Stimulated activated CD4-positive, alpha-beta T cell treated with anti-CD3 and anti-CD28 coated beads, TNF-alpha, amount 100 ng/mL, for 24 hours (primary cell): Measurements from ENCODE around the gene MYO5B.
"Not testable (repeated sequence)": the region's sequence is repeated elsewhere in the genome, so short reads cannot be mapped to it uniquely, and the experiment has no call there.

ENCODE experiments used
- DNase-seq, 3 experiments: peaks; one replicate each; pipeline ENCODE4 v3.0.0-alpha.2; 2020; ENCODE audit warnings: low read depth in 3 of 3

MYO5B gene

GRCh38 chr18:50194631-50195532 is at the start of gene MYO5B:
TSS of gene MYO5B (minus strand) at chr18:50195147. CDS start at chr18:50194793, 354 bp downstream.
- DNase-seq = peak in 2 of 3 experiments; percentile 12 to 55

GRCh38 chr18:50241768-50242167 is 46.8 kb upstream of the MYO5B start:
- DNase-seq = not testable (repeated sequence)

GRCh38 chr18:50240080-50240563 is 45.2 kb upstream of the MYO5B start:
- no peak for DNase-seq

- DNase-seq = no peak
Observed at GRCh38 chr18:50232419-50232818, 37.5 kb upstream of the MYO5B start.

GRCh38 chr18:50231621-50232020 is 36.7 kb upstream of the MYO5B start:
- no peak for DNase-seq

- not testable (repeated sequence) for DNase-seq
Observed at GRCh38 chr18:50220249-50220648, 25.3 kb upstream of the MYO5B start.

GRCh38 chr18:50218432-50219197 is 23.7 kb upstream of the MYO5B start:
- DNase-seq = no peak

DNA sequence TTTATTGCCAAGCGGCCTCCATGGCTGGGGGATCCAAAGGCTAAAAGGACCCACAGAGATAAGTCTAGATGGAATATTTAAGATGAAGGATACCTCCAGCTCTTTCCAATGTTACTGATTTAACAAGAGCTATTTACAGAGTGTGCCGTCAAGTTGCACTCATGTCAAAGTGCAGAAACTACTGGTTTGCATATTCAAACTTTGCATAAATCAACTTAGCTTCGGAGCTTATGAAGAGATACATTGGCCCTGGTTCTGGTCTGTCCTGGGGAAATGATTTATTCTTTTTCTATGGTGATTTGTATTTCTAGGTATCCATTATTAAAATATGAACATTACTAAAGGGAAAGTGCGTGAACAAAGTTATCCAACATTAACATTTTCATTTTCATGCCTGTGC is 14.4 kb upstream of the MYO5B start:
- DNase-seq = no peak

GRCh38 chr18:50207722-50208121 is 12.8 kb upstream of the MYO5B start:
- DNase-seq = no peak

DNA sequence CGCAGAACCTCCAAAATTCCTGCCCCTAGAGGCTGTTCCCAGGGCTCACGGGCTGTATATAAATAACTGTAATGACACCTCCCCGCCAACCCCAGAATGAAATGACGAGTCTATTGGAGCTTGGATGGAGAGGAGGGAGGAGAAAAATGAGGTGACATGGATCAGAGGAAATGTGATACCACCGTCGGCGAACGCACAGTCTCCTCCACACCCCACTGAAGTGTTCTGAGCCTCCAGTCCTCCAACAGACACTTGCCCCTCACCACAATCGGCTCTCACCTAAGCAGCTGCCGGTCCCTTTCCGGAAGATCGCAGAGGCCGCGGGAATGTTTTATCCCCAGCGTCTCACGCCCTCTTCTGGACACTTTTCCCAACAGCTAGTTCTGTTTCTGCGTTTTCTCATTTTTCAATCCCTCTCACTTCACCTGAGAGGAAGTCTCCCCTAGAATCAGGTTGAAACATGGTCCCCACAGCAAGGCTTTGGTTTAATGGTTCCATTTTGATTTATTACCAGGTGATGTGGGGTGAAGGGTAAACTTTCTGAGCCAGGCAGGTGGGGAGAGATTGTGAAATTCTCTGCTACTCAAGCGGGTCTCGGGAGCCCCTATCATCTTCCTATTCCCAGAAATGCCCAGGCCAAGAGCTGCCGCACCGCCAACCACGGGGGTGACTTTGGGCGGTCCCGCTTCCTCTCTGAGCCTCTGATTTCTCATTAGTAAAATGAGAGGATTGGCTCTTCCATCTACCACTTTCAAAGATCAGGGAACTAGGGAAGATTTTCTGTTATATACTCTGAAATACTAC is 9.1 kb upstream of the MYO5B start:
- DNase-seq = peak in 1 of 3 experiments; percentile 15

DNA sequence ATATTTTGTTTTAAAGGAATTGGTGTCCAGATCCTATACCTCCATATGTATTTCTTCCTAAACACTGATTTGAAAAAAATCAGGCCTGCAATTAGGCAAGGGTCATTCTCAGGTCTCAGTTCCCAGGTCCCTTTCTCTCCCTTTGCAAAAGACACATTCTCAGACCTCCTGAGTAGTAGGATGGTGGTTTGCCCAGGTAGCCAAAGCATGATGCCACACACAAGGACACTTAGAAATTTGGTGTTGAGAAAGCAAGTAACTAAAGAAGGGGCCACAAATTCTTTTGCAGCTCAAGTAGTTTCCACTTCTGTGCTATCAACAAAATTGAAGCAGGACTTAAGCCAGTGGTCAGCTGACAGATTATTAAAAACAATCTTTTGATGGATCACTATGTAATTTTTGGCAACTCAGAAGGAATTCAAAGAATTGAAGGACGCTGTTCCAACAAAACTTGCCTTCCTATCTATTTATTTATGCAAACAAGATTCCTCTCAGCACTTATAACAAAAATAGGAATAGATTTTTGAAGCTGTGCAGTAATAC is 6.6 kb upstream of the MYO5B start:
- no peak for DNase-seq

GRCh38 chr18:50199921-50200320 is 5.0 kb upstream of the MYO5B start:
- no peak for DNase-seq

DNA sequence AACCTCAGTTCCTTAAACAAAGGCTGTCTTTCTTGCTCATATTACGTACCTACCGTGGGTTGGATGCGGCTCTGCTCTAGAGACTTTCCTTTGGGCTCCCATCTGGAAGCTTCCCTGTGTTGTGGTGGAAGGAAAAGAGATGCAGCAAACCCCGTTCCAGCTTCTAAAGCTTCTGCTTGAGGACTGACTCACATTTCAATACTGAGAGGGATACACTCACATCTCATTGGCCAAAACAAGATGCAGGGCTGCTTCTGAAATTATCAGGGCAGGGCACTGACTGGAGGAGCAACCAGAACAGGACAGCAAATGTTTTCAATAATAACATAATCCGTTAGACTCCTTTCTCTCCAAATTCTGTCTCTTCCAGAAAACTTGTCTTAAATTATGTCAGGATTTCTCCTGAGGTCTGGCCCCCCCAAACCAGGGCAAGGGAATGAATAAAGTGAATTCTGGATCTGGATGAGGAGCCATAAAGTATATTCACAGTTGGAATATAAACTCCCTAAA is 4.5 kb upstream of the MYO5B start:
- DNase-seq = no peak

- DNase-seq = no peak
Observed at GRCh38 chr18:50196261-50196660, 1.3 kb upstream of the MYO5B start.

- DNase-seq = no peak
Observed at GRCh38 chr18:50195689-50196088, 742 bp upstream of the MYO5B start.

DNA sequence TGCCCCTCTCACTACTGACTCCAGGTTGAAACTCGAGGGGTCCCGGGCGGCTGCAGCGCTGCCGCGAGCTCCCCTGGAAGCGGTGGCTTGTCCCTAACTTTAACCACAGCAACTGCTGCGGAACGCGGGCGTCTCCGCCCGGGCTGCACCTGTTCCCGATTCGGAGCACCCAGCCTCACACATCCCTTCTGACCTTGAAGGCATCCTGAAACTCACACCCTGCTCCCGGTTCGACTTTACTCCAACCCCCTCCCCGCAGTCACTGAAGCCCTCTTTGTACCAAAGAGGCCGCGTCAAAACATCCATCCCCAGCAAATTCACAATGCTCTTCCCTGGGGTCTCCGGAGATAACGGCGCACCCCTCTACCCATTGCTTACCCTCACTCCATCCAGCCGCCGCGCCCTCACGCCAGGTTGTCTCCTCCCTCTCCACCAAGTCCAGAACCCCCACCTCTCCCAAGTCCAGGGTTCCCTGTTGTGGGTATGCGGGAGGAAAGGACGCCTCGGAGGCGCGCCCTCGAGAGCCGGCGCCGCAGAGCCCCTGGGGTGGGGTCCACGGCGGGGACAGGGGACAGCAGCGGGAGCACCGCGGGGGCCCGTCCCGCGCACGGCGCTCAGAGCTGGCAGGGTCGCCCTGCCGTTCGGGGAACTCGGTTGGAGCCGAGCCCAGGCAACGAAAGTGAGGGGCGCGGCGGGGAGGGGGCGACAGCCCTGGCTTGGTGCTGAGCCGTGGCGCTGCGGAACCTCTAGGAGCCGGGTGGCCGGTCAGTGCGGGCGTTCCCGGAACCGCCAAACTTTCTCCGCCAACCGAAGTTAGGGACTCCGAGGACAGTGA is 934 bp downstream of the MYO5B start:
- DNase-seq = no peak

- no peak for DNase-seq
Observed at GRCh38 chr18:50192995-50193795, 1.8 kb downstream of the MYO5B start.

DNA sequence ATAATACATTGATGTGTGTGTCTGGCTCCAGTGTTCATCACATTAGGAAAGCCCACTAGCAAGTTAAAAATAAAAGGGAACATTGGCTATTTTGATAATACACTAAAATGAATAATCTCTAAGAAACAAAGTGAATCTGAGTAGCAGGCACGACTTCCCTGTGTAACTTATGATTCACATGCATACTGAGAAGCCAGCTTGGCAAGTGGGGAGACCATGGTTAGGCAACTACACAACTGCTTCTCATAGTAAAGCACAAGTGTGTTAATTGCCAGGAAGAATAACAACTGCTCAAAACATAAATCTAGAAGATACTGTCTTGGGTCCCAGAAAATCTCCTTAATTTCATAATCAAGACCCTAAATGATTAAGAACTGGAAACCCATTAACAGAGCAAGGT is 4.0 kb downstream of the MYO5B start:
- no peak for DNase-seq

DNA sequence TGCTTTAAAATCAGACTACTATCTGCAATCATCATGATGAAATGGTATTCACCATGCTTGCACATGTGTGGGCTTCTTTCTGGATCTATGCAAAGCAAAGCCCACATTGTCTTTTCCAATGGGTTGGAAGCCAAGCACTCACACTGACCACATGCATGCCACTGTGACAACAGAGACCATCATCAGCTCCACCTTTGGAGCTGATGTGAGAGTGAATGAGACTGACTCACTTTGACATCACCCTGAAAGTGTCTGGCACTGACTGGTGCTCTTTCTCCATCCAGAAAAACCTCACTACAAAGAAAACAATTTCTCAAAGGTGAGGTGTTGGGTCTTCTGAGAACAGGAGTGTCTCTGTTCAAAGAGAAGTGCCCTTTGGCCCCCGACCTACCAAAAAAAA is 4.7 kb downstream of the MYO5B start:
- no peak for DNase-seq

- DNase-seq = no peak
Observed at GRCh38 chr18:50189160-50189559, 5.8 kb downstream of the MYO5B start.
